PC-3 (cell line): ENCODE data around the gene UBA3.

Experiments used
- EZH2 ChIP-seq: fragments of 300-600 bp; sonication (generic); IDR thresholded peaks from one replicate; pipeline ENCODE4 v1.6.1; 2017; ENCODE audit warnings: antibody characterized with exemption, mild to moderate bottlenecking, low read length; ENCODE audit not compliant: unreplicated experiment
- EZH2phosphoT487 ChIP-seq: fragments of 300-600 bp; sonication (generic); IDR thresholded peaks from 2 replicates; pipeline ENCODE4 v1.6.1; 2018; ENCODE audit warnings: mild to moderate bottlenecking, antibody characterized with exemption, low read length, borderline replicate concordance
- TF ChIP-seq, protein P1 (sequence below): fragments of 300-600 bp; sonication (generic); conservative IDR thresholded peaks from 2 replicates; pipeline ENCODE4 v1.5.1; 2017; ENCODE audit warnings: antibody characterized with exemption, low read depth, mild to moderate bottlenecking, low read length

DNA sequence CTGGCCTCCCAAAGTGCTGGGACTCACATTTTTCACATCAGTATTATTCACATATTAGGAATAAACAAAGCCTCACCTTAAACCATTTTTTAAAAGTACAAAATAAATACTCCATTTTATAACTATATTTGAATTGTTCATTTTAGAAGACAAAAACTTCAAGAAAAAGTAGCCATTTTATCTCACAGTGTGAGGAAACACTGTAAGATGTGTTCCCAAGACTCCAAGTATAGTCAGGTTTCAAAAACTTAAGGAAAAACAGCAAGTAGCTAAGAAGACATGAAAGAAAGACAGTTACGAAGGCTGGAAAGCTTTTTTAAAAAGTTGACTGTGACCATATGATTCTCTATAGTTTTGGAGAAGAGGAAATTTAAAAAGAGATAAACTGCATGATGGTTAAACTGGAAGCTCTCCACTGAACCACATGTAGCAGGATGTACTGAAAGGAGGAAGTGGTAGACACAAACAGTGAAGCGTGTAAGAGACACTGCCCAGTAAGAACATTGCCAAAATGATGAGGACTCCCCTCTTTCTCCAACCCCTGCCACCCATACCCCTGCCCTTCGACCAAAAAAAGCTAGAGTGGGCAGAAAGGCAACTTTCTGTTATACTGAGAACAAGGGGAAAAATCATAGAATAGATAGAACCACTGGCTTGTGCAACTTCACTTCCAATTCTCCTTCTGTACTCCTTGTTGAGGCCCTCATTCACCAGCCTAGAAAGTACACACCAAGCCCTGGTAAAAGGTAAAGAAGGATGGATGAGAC is 21.8 kb downstream of the UBA3 start:
- TF ChIP-seq, protein P1, sequence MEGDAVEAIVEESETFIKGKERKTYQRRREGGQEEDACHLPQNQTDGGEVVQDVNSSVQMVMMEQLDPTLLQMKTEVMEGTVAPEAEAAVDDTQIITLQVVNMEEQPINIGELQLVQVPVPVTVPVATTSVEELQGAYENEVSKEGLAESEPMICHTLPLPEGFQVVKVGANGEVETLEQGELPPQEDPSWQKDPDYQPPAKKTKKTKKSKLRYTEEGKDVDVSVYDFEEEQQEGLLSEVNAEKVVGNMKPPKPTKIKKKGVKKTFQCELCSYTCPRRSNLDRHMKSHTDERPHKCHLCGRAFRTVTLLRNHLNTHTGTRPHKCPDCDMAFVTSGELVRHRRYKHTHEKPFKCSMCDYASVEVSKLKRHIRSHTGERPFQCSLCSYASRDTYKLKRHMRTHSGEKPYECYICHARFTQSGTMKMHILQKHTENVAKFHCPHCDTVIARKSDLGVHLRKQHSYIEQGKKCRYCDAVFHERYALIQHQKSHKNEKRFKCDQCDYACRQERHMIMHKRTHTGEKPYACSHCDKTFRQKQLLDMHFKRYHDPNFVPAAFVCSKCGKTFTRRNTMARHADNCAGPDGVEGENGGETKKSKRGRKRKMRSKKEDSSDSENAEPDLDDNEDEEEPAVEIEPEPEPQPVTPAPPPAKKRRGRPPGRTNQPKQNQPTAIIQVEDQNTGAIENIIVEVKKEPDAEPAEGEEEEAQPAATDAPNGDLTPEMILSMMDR, result no peak
- TF ChIP-seq EZH2, result no peak
- TF ChIP-seq EZH2phosphoT487, result no peak
